Measurements from ENCODE around the gene CTBP1.

DNA sequence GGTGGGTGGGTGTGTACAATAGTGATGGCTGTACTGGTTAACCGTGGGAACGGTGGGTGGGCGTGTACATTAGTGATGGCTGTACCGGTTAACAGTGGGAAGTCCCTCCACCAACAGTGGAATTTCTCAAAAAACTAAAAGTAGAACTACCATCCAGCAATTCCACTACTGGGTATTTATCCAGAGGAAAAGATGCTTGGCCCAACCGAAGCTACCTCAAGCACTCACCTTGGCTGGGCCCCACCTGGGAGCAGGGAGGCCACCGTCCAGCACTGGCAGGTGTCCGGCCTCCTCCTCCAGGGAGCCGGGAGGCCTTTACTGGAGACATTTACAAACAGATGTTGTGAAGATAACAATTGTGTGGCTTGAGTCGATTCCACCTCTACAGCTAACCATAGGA lies 34.8 kb upstream of the CTBP1 start:
- TF ChIP-seq POLR2A (IDR thresholded peaks at IDR 0.05; ENCODE audit: control extremely low read depth in 1 of 2, low read depth in 2 of 2, low read length in 2 of 2), result no peak
- TF ChIP-seq, protein P1, sequence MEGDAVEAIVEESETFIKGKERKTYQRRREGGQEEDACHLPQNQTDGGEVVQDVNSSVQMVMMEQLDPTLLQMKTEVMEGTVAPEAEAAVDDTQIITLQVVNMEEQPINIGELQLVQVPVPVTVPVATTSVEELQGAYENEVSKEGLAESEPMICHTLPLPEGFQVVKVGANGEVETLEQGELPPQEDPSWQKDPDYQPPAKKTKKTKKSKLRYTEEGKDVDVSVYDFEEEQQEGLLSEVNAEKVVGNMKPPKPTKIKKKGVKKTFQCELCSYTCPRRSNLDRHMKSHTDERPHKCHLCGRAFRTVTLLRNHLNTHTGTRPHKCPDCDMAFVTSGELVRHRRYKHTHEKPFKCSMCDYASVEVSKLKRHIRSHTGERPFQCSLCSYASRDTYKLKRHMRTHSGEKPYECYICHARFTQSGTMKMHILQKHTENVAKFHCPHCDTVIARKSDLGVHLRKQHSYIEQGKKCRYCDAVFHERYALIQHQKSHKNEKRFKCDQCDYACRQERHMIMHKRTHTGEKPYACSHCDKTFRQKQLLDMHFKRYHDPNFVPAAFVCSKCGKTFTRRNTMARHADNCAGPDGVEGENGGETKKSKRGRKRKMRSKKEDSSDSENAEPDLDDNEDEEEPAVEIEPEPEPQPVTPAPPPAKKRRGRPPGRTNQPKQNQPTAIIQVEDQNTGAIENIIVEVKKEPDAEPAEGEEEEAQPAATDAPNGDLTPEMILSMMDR (IDR thresholded peaks at IDR 0.05; ENCODE audit: control extremely low read depth in 1 of 3, insufficient read depth in 1 of 3, low read depth in 1 of 3, low read length in 3 of 3), result no peak
- no peak for TF ChIP-seq RAD21 (IDR thresholded peaks at IDR 0.05 in 1 of 2, conservative IDR thresholded peaks at IDR 0.05 in 1 of 2; ENCODE audit: low read depth in 2 of 2, low read length in 2 of 2)
- no peak for TF ChIP-seq YY1 (IDR thresholded peaks at IDR 0.05; ENCODE audit: low read depth, low read length)
- TF ChIP-seq POLR2AphosphoS5 (IDR thresholded peaks at IDR 0.05; ENCODE audit: low read depth, low read length), result no peak
- no peak for TF ChIP-seq SIN3A (conservative IDR thresholded peaks at IDR 0.05 in 1 of 2, IDR thresholded peaks at IDR 0.05 in 1 of 2; ENCODE audit: low read depth in 1 of 2, low read length in 2 of 2)
- no peak for TF ChIP-seq MAX (IDR thresholded peaks at IDR 0.05)
- TF ChIP-seq EGR1 (IDR thresholded peaks at IDR 0.05; ENCODE audit: borderline replicate concordance, low read depth, low read length), result no peak
